Breast epithelium (tissue), 4 donors: ENCODE measurements around the gene FOXN4. TPM values are rescaled to one million over a fixed set of nuclear protein-coding genes. Genes with fewer than 3 reads are reported as not detected.

Experiments used
- DNase-seq, 2 donors: peaks; one replicate each; pipeline ENCODE4 v3.0.0-alpha.2; 2019; ENCODE audit warnings: low spot score in 2 of 2
- H3K27ac ChIP-seq, 2 donors: fragments of 200-600 bp; sonication (generic) in 1 of 2; one replicate each; pipeline ENCODE4 v1.5.1; 2016 to 2019; ENCODE audit warnings: mild to moderate bottlenecking in 1 of 2
- H3K27me3 ChIP-seq, 2 donors: fragments of 200-600 bp; sonication (generic) in 1 of 2; one replicate each; pipeline versions ENCODE4 v1.5.1 to v1.6.0; 2017 to 2019; ENCODE audit warnings: control low read depth in 1 of 2, mild to moderate bottlenecking in 1 of 2
- H3K36me3 ChIP-seq: fragments of 200-600 bp; one replicate; pipeline ENCODE4 v1.5.1; 2019
- H3K4me1 ChIP-seq, 2 donors: fragments of 200-600 bp; sonication (generic); one replicate each; pipeline ENCODE4 v1.5.1; 2016 to 2019; ENCODE audit warnings: control low read depth in 1 of 2
- H3K4me3 ChIP-seq, 3 donors: fragments of 200-600 bp; sonication (generic); 1 replicate in 2 of 3; 2 replicates in 1 of 3; pipeline ENCODE4 v1.5.1; 2016 to 2019; ENCODE audit warnings: mild to moderate bottlenecking in 3 of 3, moderate library complexity in 2 of 3
- H3K9me3 ChIP-seq, 2 donors: fragments of 200-600 bp; sonication (generic) in 1 of 2; one replicate each; pipeline ENCODE4 v1.5.1; 2016 to 2019; ENCODE audit warnings: control low read depth in 1 of 2
- CTCF ChIP-seq, 3 donors: fragments of 450-650 bp; IDR thresholded peaks; one replicate each; pipeline ENCODE4 v1.5.1; 2016 to 2017; ENCODE audit warnings: antibody characterized with exemption in 3 of 3, mild to moderate bottlenecking in 3 of 3, moderate library complexity in 3 of 3
- POLR2A ChIP-seq: fragments of 450-650 bp; IDR thresholded peaks from one replicate; pipeline ENCODE4 v1.6.1; 2016; ENCODE audit warnings: antibody characterized with exemption, mild to moderate bottlenecking, moderate library complexity
- POLR2AphosphoS5 ChIP-seq, 3 donors: sonication (generic); formaldehyde crosslinking; IDR thresholded peaks; one replicate each; pipeline ENCODE4 v1.6.1; 2017; ENCODE audit warnings: antibody characterized with exemption in 3 of 3
- intact Hi-C: fragments of 100-400 bp; cut with DNase I; formaldehyde crosslinking; loops from one replicate; pipeline ENCODE4 v1.15.1; 2023; ENCODE audit warnings: low total_unique reads
- total RNA-seq, 3 donors: library from RNA; depleted of rRNA; stranded (reverse); fragments of >200 nt; gene quantifications; one replicate each; pipeline ENCODE4 v1.1.0, GENCODE V29; 2016

Gene FOXN4
- total RNA-seq, 3 donors from 2014 or later, result not detected

GRCh38 chr12:109347589-109347988 is 38.5 kb upstream of the FOXN4 start, which contains the start of gene MYO1H:
MYO1H (plus strand) TSS chr12:109347900; CDS start chr12:109347961, 61 bp downstream.
- Histone ChIP-seq H3K27me3 (peaks cover 0 to 4% of the 10 kb centered on the region in 2 donors), H3K4me1 (no peaks in the 10 kb centered on the region), H3K4me3 (no peak within 1 kb of the TSS), H3K9me3 (no peaks in the 10 kb centered on the region), H3K36me3 (no peaks in the 10 kb centered on the region), H3K27ac (no peak within 1 kb of the TSS)
- TF ChIP-seq CTCF (IDR thresholded peaks at IDR 0.05) (no peak), POLR2A (no peak), POLR2AphosphoS5 (IDR thresholded peaks at IDR 0.05) (no peak)
- intact Hi-C loops, result no loop called here
- DNase-seq, result no peak

DNA sequence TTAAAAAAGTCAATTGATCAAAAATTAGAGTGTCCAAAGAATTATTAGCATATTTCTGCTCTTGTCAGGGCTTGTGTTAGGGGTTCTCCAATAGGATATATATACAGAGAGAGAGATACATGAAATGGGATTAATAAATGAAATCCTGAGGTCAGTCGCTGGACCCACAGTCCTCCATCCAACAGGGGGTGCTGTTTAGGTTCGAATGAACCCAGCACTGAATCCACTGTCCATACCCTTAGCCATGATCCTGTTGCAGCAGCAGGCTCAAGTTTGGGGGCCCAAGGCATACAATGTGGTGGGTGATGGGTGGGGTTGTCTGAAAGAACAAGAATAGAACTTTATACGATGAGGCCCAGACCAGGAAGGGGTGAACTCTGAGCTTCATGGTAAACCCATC is 37.8 kb upstream of the FOXN4 start:
- Histone ChIP-seq H3K4me1 (no peaks in the 10 kb centered on the region), H3K9me3 (no peaks in the 10 kb centered on the region), H3K36me3 (no peaks in the 10 kb centered on the region), H3K27me3 (peaks cover 0 to 4% of the 10 kb centered on the region in 2 donors), H3K4me3 (no peak overlapping the region), H3K27ac (no peak overlapping the region)
- TF ChIP-seq POLR2A (no peak), POLR2AphosphoS5 (IDR thresholded peaks at IDR 0.05) (no peak), CTCF (IDR thresholded peaks at IDR 0.05) (no peak)
- DNase-seq, result no peak
- intact Hi-C loops, result no loop called here

DNA sequence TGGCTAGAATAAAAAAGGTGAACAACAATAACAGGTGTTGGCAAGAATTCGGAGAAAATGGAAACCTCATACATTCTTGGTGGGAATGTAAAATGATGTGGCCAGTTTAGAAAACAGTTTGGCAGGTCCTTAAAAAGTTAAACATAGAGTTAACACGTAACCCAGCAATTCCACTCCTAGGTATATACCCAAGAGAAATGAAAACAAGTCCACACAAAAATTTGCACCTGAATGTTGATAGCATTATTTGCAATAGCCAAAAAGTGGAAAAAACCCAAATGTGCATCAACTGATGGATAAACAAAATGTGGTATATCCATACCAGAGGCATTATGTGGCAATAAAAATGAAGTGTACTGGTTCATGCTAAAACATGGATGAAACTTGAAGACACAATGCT is 36.3 kb upstream of the FOXN4 start:
- no peak for DNase-seq
- H3K36me3 ChIP-seq, result no peaks in the 10 kb centered on the region
- H3K27me3 ChIP-seq, result no peaks in the 10 kb centered on the region
- TF ChIP-seq POLR2A, result no peak
- TF ChIP-seq POLR2AphosphoS5 (IDR thresholded peaks at IDR 0.05), result no peak
- TF ChIP-seq CTCF (IDR thresholded peaks at IDR 0.05), result no peak
- intact Hi-C loops, result no loop called here
- H3K4me3 ChIP-seq, result no peak overlapping the region
- no peak overlapping the region for H3K27ac ChIP-seq
- no peaks in the 10 kb centered on the region for H3K9me3 ChIP-seq
- no peaks in the 10 kb centered on the region for H3K4me1 ChIP-seq

- intact Hi-C loops, result no loop called here
- TF ChIP-seq CTCF (IDR thresholded peaks at IDR 0.05) (no peak), POLR2A (no peak), POLR2AphosphoS5 (IDR thresholded peaks at IDR 0.05) (no peak)
- DNase-seq, result no peak
- no peaks in the 10 kb centered on the region for H3K4me1 ChIP-seq
- H3K27me3 ChIP-seq, result no peaks in the 10 kb centered on the region
- no peak overlapping the region for H3K27ac ChIP-seq
- H3K9me3 ChIP-seq, result no peaks in the 10 kb centered on the region
- H3K4me3 ChIP-seq, result no peak overlapping the region
- no peaks in the 10 kb centered on the region for H3K36me3 ChIP-seq
These were observed 34.6 kb upstream of the FOXN4 start for GRCh38 chr12:109343677-109344076.

DNA sequence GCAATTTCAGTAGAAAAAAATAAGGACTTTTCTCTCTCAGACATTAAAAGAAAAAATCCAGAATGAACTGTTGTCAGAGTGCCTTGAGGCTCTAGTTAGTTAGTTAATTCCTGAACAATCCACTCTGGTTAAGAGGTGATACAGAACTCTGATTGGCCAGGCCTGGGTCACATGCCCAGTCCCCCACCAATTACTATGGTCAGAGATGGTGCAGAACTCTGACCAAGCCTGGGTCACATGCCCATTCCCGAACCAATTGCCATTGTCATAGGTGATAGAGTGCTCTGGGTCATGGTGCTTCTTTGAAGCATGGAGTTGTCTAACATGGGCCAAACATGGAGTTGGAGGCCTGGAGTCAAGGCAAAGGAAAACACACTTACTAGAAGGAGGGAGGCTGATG is 27.5 kb upstream of the FOXN4 start:
- Histone ChIP-seq H3K36me3 (no peaks in the 10 kb centered on the region), H3K27ac (no peak overlapping the region), H3K27me3 (no peaks in the 10 kb centered on the region), H3K4me3 (no peak overlapping the region), H3K4me1 (no peaks in the 10 kb centered on the region), H3K9me3 (no peaks in the 10 kb centered on the region)
- no peak for DNase-seq
- TF ChIP-seq POLR2A (no peak), CTCF (IDR thresholded peaks at IDR 0.05) (no peak), POLR2AphosphoS5 (IDR thresholded peaks at IDR 0.05) (no peak)
- intact Hi-C loops, result no loop called here
